NCI-H2107 (cell line): ENCODE data around the gene GABRP.
"Not testable (repeated sequence)": the region's sequence is repeated elsewhere in the genome, so short reads cannot be mapped to it uniquely, and the experiment has no call there.

ENCODE experiments used
- DNase-seq: peaks from one replicate; lab custom pipeline; 2025; lab: John Stamatoyannopoulos, UW

Gene GABRP

DNA sequence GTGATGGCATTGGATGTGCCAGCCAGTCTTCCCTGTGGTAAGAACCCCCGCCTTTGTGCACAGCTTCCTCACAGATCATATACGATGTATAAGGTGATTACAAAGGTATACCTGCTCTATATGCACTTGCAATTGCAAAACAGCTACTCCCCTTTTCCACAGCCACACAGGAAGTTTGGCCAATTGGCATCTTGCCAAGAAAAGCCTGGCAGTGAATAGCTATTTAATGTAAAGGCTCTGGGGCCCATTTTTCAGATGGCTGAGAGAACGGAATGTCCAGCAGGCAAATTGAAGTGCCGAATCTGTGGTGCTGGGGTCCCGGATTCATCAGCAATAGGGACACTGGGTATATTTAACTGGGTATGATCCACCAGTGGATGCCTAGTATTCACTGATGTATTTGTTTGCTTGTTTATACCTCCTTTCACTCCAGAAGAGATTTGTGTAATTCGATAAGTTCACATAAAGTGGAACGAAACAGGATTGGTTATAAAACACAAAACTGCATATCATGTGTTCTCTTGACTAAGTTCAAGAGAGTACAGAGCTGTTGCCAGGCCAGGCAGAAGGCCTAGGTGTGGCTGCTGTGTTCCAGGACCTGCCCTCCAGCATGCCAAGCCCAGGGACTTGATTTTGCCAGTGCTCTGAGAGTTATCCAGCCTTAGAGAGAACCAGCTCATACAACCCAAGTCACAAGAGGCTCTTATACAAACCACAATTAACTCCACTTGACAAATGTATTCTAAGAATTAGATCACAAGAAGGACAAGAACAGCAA, 27.7 kb upstream of the GABRP start:
- DNase-seq, result no peak

GRCh38 chr5:170756691-170757090, 26.8 kb upstream of the GABRP start:
- no peak for DNase-seq

DNA sequence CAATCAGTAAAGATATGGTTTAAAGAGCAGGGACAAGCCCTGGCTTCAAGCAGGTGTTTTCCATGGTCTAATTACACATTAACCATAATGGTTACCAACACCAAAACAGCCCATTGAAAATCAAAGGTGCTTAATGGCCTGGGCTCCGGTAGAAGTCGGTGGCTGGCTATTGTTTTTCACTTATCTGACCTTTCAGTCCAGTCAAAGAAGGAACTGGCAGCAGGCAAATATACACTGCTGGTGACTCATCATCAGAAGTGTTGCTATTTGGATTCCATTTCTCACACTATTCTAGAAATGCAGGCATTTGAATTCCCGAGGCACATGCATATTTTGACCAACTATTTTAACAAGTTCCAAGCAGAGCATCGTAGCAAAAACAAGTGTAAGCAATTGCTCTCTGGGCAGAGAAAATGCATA, 26.3 kb upstream of the GABRP start:
- DNase-seq, result no peak

DNA sequence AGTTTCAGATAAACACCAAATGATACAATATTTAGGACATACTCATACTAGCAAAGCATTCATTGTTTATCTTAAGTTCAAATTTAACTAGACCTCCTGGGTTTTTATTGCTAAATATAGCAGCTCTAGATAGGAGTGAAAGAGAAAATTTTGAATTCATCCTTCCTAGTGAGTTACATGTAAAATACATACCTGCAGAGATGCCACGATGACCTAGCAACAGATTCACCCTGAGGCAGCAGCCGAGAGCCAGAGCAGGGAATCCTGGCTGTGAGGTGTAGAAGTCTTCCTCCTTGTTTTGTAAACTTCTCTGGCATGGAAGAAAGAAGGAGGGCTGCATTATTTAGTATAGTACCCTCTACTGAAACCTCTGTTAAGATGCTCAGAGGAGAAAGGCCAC, 25.9 kb upstream of the GABRP start:
- no peak for DNase-seq

- no peak for DNase-seq
Observed at GRCh38 chr5:170758481-170758880, 25.0 kb upstream of the GABRP start.

- DNase-seq, result no peak
Observed at GRCh38 chr5:170760113-170760512, 23.4 kb upstream of the GABRP start.

DNA sequence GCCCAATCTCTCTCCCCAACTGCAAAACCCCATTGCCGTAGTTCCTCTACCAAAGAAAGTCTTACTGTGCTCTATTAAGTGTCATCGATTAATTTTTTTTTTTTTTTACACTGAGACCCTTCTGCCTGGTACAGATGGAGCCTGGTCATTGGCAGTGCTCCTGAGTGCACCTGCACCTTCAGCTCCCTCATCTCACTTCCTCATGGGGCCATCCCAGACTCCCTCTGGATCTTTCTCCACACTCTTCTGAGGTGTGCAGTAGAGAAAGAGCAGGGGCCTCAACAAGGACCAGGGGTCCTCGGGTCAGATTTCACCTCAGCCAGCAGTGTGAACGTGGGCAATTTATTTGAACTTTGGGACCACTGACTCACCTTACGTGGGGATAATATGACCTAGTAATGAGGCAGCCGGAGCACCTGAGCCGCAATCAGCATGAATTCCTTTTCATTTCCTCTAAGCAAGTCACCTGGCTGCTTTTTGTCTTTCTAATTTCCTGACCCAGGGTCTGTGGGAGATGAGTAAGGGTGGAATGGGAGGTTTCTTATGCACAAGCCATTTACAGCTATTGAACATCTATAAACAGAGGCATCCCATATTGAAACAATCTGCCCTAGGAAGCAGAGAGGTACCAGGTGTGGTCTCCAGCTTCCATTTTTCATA, 22.3 kb upstream of the GABRP start:
- DNase-seq, result no peak

- DNase-seq, result no peak
Observed at GRCh38 chr5:170761708-170762066, 21.8 kb upstream of the GABRP start.

DNA sequence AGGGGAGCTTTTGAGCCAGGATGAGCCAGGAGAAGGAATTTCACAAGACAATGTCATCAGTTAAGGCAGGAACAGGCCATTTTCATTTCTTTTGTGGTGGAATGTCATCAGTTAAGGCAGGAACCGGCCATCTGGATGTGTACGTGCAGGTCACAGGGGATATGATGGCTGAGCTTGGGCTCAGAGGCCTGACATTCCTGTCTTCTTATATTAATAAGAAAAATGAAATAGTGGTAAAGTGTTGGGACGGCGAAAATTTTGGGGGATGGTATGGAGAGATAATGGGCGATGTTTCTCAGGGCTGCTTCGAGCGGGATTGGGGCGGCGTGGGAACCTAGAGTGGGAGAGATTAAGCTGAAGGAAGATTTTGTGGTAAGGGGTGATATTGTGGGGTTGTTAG, 21.2 kb upstream of the GABRP start:
- not testable (repeated sequence) for DNase-seq

DNA sequence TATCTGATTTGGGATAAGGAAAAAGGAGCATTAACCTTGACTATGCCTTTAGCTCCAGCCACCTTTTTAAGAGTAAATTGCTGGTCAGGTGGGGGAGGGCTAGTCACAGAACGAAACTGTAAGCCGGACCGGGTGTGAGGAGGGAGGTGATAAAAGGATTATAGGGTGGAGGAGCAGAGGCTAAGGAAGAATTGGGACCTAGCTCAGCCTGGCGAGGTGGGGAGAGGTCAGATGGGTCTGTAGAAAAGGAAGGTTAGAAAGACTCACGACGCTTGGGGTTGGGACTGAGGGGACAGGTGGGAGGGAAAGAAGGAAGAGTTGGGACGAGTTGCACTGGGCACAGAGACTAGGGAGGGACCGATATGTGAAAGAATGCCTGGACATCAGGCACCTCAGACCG, 17.7 kb upstream of the GABRP start:
- not testable (repeated sequence) for DNase-seq

DNA sequence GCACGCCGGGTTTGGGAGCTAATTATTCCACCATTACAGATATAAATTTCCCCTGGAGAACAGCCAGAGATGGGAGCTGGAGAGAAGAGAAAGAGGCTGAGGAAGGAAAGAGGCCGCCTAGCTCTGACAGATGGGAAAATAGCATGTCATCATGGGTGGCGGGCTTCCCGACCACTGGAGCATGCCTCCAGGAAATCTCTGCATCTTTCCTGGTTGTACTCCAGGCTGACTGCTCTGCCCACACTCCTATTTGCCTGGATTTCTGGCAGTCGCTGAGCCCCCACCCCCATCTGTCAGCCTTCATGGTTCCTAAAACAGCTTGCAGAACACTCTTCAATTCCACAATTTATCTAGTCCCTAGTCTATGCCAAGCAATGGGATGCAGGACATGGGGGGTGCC, 14.3 kb upstream of the GABRP start:
- DNase-seq, result no peak

DNA sequence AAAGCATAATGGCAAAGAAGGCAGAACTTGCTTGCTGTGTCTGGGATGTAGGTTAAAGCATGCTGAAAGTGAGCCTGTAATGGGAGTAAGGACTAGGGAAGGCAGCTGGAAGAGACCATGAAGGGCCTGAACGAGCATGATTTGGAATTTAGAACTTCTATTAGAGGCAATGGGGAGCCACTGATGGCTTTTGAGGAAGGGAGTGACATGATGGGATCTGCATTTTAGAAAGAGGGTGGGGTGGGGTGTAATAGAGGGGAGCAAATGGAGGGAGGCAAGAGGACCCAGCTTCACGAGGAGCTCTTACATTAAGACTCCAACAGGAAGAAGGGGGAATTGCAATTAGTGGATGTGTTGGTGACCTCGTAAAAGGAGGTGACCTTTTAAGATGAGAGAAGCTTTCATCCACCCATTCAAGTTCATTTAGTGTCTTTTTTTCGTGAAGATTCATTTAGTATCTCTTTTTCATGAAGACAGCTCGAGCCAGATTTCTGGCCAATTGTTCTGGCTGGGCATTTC, 13.6 kb upstream of the GABRP start:
- DNase-seq, result no peak

- DNase-seq, result no peak
Observed at GRCh38 chr5:170771496-170771895, 12.0 kb upstream of the GABRP start.

DNA sequence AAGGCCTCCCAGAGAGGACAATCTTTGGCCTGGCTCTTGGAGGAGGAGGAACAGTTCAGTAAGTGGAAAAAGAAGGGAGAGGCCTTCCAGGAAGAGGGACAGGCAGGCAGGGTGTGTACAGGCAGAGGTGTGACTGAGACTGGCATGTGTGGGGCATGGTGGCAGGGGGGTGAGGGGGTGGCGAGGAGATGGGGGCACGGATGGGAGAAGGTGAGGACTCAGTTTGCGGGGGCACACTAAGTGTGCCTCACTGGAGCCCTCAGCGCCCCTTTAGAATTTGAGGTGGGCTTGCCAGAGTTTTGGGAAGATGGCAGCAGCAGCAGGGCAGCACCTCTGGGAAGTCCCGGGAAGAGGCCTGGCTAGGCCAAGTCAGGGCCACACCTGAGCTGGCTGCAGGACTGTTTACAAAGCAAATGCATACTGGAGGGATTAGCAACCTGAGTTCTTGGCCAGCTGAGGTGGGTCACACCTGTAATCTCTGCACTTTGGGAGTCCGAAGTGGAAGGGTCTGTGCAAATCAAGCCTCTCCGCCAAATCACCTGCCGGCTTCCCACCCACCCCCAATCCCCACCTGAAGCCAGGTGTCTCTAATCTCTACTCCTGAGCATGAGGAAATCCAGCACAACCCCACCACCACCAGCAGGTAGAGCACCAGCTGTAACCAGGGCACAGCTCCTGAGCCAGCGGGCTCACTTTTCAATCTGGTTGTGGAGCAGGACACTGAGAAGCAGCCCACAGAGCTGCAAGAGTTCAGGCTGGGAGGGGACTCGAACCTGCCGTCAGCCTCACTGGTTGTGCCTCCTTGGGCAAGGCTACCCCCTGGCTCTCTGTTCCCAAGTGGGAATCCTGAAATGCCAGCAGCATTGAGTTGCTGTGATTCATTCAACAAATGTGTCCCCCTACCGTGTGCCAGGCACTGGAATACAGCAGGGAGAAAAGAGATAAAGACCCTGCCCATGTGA, 10.2 kb upstream of the GABRP start:
- DNase-seq, result no peak

DNA sequence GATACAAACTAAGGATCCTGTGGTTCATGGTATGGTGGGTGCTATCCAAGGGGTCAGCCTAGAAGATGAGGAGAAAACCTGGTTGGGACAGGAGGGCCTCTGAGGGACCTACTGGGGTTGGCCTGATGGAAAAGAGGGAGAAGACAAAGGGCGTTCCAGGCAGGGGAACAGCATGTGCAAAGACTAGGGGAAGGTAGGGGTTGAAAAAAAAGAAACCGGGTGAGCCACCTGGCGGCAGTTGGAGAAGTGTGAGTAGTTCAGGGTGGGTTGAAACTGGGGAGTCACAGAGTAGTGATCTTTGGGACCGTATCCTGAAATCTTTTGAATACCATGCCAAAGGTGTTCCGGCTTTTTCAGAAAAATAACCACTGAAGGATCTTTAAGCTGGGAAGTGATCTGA, 8.7 kb upstream of the GABRP start:
- DNase-seq, result no peak

GRCh38 chr5:170781946-170782345, 1.6 kb upstream of the GABRP start:
- no peak for DNase-seq

DNA sequence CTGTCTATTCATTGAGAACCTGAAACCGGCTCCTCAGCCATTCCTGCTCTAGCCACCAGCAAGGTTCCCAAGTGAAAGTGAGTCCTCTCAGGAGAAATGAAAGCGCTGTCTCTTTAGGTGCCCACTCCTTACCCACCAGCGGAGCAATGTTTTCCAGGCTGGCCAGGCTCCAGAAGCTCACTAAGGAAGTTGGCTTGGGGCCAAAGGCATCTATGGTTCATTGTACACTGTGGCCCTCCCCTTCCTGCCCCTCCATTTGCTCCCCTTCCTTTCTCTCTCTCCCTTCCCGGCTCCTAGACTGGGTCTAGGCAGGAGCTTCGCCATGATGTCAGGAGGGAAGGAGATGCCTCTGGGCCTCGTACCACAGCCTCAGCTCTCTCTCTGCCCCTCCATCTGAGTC, 1.1 kb upstream of the GABRP start:
- DNase-seq, result no peak

DNA sequence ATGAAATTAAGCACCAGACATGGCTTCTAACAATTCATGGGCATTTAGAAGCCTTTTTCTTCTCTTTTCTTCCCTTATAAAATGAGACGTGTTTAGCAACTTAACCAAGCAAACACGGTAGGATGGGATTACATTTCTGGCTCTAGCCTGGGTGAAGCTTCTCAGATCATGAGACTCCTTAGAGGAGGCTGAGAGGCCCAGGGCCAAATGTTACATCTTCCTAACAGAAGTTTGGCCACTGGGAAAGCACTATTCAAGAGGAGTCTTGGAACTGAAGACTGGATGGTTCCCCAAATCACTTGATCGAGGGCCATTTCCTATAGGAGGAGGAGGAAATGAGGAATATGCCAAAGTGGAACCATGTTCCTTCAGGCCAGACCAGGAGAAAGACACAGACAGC, 1.9 kb downstream of the GABRP start:
- DNase-seq, result no peak

DNA sequence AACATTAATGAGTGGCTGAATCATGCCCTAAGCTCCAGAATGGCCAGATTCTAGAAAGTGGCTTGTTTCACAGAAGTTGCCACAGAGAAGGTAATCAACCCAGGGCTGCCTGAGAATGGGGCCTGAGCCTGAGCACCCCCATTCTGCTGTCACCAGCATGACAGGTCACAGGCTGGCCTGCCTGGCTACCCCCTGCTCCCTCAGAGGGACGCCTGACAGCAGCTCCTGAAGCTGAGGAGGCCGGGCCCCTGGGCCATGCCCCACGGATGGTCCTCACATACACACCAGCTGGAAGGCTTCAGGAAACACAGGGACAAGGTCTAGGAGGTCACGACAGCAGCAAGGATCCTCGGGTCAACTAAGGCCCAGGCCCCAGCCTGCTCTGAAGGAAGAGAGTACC, 3.7 kb downstream of the GABRP start:
- DNase-seq, result no peak

DNA sequence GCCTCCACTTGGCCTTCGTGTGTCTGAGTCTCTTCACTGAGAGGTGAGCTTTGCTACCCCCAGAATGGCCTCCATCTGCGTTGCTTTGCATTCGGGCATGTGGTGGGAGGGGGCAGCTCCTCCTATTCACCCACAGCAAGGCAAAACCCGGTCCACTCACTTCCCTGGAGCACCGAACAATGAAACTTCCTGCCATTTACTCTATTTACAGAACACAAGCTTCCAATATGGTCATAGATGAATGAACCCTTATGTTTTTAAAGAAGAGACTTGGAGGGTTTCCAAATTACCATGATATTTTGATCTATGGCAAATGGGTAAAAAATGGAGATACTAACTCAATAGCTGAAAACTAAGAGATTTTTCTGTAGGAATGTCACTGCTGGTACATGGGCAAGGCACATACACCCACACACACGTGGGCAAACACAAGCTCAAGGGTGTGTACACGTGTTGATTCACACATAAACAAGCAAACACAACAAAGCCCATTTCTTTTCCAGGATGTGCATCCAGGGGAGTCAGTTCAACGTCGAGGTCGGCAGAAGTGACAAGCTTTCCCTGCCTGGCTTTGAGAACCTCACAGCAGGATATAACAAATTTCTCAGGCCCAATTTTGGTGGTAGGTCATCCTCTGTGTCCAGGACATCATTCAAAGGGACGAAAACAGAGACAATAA, 5.2 kb downstream of the GABRP start:
- no peak for DNase-seq

GRCh38 chr5:170791325-170791954, 7.9 kb downstream of the GABRP start:
- peak; percentile 32 for DNase-seq
